ENCODE measurements around the gene FADS2.

FADS2 gene

DNA sequence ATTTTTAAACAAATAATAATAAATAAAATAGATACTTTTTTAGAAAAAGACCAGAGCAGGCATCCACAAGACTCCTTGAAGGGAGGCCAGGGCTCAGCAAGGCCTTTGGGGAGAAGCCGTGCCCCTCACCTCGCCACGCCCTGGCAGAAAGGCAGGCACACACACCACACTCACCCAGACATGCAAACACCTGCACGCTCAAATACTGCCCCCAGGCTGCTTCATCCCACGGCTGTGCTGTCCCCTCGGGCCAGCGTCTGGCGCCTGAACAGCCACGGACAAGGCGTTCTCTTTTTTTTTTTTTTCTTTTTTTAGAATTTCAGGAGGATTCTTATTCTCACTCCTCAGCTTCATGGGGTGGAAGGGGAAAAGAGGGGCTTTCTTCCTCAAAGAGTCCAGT is 61.7 kb downstream of the FADS2 start:
- DNase-seq: no peak

DNA sequence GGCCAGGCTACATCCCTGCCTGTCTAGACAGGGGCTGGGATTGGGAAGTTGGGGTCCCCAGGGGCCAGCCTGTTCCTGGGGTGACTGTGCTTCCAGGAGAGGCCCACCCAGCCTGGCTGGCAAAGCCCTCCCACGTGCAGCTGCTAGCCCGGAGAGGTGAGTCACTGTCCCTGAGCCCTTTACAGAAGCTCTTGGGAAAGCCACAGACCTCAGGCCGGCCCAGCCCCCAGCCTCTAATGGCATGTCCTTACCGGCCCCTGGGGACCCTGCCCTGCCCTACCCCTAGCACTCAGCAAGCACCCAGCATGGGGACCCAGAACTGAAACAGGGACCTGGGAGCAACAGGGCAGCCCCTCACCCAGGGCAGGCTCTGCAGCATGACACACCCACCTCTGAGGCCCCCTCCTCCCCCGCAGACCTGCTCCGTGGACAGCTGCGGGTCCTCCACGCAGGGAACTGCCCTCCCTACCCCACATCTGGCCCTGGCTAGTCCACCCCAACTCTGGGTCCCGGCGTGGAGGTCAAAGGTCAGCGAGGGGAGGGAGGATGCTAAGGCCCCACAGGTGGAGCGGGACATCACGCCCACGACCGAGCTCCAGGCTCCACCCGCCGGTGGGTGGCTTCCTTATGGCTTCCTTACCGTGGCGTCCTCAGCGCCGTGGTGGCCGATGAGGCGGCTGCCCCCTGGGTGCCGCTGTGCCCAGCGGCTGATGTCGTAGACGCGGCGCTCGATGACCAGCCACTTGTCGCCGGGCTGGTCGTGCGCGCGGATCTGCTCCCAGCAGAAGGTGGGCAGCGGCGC is 62.6 kb downstream of the FADS2 start:
- DNase-seq: peak; percentile 28 to 45

DNA sequence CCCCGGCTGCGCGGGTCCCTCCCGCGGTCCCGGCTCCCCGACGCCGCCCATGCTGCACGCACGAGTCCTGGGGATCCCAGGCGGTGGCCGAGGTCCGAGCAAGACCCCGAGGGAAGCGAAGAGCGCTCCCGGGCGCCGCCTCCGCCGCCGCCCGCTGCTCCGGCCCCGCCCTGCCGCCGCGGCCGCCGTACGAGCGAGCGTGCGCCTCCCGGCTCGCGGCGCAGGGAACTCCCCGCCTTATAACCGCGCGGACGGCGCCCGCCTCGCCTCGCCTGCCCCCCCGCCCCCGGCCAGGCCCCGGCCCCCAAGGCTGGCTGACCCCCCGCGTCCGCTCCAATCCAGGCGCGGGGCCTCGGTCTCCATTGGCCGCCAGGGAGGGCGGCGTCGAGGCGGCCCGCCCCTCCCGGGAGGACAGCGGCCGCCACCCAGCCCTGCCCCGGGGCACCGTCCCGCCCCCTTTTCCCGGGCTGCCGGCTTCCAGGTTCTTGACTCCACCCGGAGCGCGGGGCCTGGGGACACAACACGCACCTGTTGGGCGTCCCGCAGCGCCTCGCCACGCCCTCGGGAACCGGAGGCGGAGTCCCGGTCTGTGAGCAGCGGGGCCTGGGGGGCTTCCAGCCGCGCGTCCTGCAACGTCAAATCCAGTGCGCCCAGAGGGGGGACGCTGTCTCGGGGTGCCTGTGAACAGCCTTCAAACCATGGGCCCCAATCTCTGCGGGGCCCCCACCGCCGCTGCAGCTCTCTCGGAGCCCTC is 63.4 kb downstream of the FADS2 start, which contains the start of gene FADS3:
FADS3 (minus strand) TSS at position 215 of the 754 bp plus-strand sequence; CDS start at position 51, 164 bp downstream.
- peak; percentile 53 to 75 for DNase-seq

DNA sequence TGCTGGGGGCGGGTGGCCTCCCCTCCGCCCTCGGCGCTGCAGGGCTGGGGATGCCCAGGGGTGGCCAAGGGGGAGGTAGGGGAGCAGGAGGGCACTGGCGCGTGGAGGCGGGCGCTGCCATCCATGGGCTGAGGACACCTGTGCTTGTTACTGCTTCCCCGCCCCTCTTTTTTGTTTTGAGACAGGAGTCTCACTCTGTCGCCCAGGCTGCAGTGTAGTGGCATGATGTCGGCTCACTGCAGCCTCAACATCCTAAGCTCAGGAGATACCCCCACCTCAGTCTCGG is 63.9 kb downstream of the FADS2 start:
- no peak for DNase-seq

DNA sequence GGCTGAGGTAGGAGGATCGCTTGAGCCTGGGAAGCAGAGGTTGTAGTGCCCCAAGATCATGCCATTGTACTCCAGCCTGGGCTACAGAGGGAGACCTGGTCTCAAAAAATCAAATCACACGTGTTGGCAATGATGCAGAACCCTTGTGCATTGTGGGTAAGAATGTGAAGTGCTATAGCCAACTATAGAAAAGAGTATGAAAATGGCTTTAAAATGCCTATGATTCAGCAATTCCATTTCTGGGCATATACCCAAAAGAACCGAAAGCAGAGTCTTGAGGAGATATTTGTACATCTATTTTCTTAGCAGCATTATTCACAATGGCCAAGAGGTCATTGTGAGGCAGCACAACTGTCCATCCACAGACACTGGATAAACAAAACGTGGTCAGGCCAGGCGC is 65.9 kb downstream of the FADS2 start:
- no peak for DNase-seq

DNA sequence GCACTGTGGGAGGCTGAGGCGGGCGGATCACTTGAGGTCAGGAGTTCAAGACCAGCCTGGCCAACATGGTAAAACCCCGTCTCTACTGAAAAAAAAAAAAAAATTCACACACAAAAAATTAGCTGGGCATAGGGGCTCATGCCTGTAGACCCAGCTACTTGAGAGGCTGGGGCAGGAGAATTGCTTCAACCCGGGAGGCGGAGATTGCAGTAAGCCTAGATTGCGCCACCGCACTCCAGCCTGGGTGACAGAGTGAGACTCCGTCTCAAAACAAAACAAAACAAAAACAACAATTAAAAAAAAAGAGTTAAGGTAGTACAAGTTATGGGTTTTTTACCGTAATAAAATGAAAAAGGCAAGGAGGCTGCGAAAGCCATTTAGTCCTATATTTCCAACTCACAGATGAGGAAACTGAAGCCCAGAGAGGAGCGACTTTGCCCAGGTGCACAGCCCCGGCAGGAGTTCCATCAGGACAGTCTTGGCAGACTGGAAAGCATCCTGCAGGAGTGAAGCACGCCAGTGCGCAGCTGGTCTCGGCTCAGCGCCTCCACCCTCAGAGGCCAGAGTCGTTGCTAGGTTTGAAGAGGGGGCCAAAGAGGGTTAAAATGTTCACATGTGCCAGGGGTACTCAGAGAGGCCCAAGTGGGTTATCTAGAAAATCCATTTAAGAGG is 67.1 kb downstream of the FADS2 start:
- DNase-seq: no peak

DNA sequence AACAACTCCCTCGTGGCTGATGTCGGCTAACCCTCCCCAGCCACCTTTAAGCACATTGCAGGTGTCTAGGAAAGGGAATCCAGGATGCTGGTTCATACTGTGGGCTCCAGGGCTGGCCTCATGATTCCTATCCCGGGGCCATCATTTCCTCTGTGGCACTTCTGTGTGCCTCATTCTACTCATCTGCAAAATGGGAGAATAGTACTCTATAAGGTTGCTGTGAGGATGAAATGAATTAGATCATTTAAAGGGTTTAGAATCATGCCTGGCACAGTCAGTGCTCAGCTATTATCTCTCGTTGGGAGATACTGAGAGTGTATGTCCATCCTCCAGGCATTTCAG is 67.6 kb downstream of the FADS2 start:
- DNase-seq: no peak

DNA sequence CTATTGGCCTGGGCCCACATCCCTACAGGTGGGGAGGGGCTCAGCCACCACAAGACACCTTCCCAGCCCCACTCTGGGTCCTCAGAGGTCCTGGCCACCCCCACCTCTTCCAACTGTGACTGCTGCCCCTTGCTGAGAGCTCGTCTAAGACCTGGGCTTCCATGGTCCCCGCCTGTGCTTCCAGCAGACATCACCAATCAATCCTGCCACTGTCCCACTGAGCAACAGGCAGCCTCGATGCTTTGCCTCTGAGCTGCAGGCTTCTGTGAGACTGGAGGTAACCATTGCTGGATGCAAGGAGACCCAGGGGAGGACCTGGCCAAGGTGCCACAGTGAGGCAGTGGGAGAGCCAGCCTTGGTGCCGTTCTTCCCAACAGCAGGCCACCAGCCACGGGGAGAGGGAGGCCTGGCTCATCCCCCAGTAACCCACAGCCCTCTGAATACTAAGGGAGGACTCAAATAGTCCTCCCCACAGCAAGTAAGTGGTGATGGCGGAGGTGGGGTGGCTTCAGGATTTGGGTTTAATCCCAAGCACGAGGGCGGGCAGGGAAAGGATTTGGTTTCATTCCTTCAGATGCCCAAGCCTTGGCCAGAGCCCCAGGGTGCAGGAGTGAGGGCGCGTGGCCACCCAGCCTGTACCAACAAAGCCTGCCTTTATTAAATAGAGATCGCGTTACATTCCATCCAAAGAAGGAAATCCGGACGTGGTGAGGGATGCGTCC is 68.7 kb downstream of the FADS2 start:
- no peak for DNase-seq

DNA sequence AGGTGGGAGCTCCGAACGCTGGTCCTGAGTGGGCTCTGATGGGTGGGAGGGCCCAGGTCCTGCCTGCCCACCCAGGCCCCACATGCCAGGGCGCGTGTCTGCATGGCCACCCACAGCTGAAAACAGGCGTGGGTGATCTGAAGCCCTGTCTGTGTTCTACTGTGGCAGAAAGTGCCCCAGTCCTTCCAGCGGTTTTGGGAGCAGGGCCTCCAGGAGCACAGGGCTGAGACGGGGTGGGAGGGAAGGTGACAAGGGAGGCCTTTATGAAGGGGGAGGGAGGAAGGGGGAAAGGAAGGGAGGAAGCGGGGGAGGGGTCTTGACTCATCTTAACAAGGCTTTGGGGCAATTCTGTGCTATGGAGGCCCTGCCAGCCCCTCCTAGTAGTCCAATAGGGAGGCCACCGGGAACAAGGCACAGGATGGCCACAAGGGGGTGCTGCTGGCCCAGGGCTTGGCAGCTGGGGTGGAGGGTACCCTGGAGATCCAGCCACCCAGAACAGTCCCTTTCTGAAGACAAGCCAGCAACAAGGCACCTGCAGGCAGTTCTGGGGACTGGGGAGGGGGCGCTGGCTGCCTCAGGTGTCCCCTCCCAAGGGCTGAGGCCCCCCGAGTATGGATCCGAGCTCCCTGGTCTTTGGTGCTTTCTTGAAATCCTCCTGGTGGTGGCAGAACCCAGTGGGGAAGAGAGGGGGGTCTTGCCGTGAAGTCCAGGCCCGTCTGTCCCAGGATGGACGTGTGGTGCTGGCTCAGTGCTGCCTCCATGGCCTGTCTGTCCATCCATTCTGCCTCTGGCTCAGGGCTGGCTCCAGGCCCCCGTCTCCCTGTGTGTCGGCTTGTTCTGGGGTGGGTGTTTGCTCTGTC is 69.5 kb downstream of the FADS2 start:
- DNase-seq: peak; percentile 84 to 85

DNA sequence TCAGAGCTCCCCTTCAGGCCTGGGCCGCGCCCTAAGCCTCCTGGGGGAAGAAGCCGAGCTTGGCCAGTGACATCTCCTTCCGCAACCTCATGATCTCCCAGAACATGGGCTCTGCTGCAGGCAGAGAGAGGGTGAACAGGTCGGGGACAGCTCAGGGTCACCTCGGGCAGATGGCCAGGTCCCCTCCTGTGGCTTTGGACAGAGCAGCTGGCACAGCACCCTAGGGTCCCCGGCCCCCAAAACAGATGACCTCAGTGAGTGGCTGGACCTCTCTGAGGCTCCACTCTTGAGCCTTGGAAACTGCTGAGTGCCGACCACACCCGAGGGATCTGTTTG is 70.1 kb downstream of the FADS2 start:
- DNase-seq: no peak

DNA sequence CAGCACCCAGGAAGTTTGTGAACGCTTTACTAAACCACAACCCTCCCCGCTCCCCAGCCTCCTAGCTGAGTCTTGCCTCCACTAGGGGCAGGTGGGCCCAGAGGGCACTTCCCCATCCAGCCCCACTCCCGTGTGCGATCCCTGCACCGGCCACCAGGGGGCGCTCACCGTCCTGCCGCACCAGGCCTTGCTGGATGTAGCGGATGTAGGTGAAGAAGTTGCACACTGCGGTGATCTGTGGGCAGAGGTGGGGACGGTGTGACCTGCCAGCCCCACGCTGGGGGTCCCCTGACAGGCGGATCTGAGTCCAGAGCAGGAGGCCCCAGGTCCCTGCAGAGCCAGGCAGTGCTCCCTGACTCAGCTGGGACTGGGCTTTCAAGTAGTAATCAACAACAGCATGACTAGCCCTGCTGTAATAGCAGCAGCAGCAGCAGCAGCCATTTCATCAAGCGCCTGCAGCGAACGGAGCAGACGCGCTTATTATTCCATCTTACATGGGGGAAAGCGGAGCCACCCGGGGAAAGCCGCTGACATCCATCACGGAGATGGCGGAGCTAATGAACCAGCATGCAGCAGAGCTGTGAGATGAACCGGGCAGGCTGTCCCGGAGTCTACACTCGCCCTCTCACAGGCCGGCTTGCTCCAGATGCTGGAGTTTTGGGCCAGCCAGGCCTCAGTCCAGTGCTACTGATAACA is 71.2 kb downstream of the FADS2 start:
- DNase-seq: peak; percentile 93 to 95

DNA sequence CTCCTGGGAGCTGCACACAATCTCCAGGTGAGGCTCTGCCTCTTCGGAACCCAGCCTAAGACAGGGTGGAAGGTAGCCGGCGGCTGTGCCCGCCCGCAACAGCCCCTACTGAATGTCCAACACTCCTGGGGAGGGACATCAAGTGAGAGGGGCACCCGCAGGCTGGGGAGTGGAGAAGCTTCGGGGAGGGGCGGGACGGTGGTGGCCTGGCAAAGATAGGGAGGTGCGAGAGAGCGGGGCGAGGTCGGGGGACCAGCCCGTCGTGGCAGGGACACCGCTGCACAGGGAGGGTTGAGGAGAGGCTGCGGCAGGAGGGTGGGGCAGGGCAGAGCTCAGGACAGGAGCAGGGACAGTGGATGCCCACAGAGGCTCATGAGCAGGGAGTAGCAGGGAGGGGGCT is 72.2 kb downstream of the FADS2 start:
- DNase-seq: no peak

DNA sequence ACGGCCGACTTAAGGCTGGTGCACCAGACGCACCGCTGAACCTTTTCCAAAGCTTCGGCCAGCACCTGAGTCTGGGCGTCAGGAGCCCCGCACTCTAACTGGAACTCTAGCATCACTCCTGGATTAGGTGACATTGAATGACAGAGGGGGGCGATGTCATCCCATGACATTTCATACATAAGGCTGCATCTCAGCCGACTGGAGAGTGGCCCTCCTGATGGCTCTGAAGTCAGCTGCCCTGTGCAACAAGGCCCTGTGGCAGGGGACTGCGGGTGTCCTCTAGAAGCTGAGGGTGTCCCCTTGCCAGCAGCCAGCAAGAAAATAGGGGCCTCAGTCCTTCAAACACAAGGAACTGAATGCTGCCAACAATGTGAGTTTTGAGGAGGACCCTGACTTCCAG is 73.3 kb downstream of the FADS2 start:
- DNase-seq: no peak

DNA sequence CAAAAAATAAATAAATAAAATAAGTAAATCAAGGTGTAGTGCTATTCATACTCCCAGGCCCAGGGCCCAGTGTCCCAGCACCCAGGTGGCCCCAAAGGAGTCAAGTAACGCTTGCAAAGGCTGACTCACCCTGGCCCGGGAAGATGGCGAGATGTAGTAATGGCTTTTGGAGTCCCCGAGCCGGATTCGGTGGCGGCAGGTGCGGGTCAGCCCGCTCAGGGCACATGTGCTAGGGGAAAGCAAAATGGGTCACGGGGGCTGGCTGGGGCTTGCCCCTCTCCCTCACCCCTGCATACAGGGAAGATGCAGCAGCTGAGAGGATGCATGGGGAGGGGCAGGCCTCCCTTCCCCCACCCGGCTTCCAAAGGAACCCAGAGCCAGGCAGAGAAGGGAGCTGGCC is 74.2 kb downstream of the FADS2 start:
- DNase-seq: no peak

DNA sequence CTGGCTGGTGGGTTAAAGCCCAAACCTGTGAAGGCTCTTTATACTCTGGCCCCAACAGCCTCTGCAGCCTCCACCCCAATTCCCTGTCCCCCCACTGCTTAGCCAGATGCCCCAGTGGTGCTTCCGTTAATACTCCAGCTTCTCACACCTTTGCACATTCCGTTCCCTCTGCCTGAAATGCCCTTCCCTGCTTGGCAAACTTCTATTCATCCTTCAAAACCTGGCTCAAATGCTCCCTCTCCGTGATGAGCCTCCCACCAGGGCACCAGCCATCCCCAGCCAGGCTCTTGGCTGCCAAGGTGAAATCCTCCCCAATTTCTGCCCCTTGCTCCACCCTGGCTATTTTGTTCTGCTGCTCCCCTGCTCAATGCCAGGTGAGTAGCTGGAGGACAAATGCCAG is 75.7 kb downstream of the FADS2 start:
- DNase-seq: no peak

DNA sequence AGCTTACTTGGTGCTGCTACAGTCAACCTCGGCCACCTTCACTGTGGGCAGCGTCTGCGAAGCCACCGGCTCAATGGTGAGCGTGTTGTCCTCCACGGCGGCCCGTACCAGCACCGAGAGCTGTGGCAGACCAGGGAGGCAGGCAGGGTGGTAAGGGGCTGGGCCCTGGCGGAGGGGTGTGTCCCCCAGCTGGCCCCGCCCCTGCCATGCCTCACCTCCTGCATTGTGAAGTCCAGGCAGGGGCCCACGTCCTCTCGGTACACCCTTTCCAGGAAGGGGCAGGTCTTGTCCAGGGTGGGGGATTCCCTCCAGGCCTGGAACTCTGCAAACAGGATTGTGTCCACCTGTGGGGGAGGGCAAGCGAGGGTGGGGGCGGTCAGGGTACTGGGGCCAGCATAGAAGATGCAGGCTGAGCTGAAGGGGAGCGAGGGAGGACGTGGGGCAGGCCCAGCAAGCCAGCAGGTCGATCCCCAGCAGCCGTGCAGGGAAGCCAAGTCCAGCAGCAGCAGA is 76.5 kb downstream of the FADS2 start:
- DNase-seq: peak in 1 of 2 donors; percentile 31

DNA sequence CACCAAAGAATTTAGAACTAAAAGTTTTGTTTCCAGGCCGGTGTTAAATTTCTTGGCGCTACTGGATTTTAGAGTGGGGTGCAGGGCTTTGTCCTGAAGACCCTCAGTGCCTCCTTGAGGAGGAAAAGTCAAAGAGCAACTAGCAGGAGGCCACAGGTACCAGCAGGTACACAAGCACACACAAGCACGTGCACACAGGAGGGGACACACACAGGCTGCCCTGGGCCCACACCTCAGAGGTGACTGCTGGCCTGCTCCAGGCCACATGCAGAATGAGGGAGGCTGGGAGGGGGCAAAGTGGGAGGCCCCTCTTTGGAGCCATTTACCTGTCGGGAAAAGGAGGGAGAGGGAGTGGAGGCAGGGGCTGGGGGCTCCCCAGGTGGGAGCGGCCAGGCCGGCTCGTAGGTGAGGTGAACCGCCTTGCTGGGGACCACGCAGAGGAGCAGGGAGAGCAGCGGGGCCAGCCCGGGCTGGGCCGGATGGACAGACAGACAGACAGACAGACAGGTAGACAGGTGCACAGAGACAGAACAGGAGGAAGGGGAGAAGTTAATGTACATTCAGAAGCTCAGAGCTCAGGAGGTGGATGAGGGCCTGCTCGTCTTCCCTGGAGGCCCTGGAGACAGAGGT is 77.1 kb downstream of the FADS2 start:
- no peak for DNase-seq

DNA sequence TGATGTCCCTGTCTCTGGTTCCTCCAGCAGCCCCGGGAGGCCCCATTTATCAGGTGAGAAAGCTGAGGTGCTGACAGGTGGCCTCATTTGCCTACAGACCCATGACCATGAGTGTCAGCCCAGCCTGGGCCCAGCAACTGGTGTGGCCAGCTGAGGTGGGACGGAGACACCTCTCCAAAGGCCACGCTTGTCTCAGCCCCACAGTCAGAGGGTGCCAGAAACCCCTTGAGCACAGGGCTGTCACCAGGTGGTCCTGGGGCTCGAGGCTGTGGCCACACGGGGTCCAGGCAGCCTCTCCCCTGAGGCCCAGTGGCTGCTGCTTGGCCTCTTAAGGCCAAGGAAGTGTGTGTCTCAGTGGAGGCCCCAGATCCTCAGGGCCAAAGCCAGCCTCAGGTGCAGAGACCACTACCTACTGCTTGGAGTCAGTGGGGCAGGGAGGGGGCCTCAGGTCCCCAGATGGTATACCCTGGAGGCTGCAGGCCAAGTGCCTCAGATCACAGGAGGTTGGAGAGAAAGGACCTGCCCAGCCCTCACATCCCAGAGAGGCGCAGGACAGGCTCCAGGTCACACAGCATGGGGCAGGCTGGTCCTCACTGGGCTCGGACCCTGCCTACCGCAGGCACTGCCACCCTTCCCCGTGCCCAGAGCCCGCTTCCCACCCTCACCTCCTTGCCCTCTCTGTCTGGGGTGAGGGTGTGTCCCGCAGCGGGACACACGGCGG is 77.9 kb downstream of the FADS2 start:
- DNase-seq: no peak

DNA sequence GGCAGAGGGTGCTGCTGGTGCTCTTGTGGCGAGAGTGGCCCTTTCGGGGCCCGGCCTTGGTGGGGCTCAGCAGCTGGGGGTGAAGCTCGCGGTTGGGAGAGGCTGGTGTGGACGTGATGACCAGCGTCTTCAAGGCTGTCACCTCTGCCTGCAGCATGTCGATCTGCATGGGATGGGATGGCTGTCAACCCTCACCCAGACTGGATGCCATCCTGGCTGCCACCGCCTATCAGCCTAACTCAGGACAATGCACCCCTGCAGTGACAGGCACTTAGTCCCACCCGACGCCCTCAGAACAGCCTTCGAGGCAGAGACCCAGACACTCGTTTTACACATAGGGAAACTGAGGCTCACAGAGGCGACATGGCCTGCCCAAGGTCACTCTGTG is 78.4 kb downstream of the FADS2 start:
- no peak for DNase-seq

DNA sequence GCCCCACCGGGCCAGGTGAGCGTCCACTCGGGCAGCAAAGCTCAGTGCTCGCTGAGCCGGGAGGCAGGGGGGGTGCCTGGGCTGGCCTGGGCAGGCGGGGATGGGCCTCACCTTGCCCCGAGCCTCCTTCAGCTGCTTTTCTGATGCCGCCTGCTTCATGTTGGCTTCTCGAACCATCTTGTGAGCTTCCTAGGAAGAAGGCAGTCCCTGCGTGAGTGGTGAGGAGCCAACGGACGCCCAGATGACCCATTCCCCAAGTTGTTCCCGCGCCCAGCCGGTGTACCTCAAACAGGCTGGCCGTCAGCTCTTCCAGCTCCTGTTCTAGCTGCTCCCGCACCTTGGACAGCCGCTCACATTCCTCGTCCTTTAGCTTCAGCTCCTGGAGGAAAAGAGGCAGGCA is 79.2 kb downstream of the FADS2 start:
- no peak for DNase-seq

Measured in stimulated activated CD4-positive, alpha-beta T cell treated with anti-CD3 and anti-CD28 coated beads, Interleukin-2, amount 100 ng/mL, for 24 hours (primary cell).